H1 (cell line): ENCODE measurements around the gene RNASE12. TPM values are rescaled to one million over a fixed set of nuclear protein-coding genes. Genes with fewer than 3 reads are reported as not detected.

Experiments
- CBX8 ChIP-seq: fragments of 300-800, 300-1000 bp; sonication (generic); IDR thresholded peaks from 2 replicates; pipeline ENCODE4 v1.7.1; 2016; ENCODE audit warnings: low read depth, low read length, borderline replicate concordance
- E2F6 ChIP-seq: IDR thresholded peaks from 2 replicates; pipeline ENCODE4 v1.6.1; 2012; ENCODE audit warnings: inconsistent platforms
- EP300 ChIP-seq, 2 experiments: IDR thresholded peaks; 1 replicate in 1 of 2; 2 replicates in 1 of 2; pipeline ENCODE4 v1.6.1; 2011 to 2012; ENCODE audit warnings: low read depth in 2 of 2, low read length in 2 of 2, mild to moderate bottlenecking in 2 of 2, borderline replicate concordance in 1 of 2, inconsistent platforms in 1 of 2, moderate library complexity in 1 of 2
- FOSL1 ChIP-seq: IDR thresholded peaks from 2 replicates; pipeline ENCODE4 v1.6.1; 2011; ENCODE audit warnings: mild to moderate bottlenecking, low read depth, low read length, moderate library complexity; ENCODE audit not compliant: insufficient read depth
- PHF8 ChIP-seq: fragments of 200-600 bp; sonication (generic); conservative IDR thresholded peaks from 2 replicates; pipeline ENCODE4 v1.7.1; 2012; ENCODE audit warnings: low read depth, mild to moderate bottlenecking, inconsistent platforms, low read length, moderate library complexity
- RAD21 ChIP-seq, 2 experiments: IDR thresholded peaks in 1 of 2; conservative IDR thresholded peaks in 1 of 2; 2 replicates each; pipeline ENCODE4 v1.6.1; 2011; ENCODE audit warnings: low read depth in 2 of 2, low read length in 2 of 2, improper control_type of control experiment in 1 of 2, inconsistent platforms in 1 of 2, mild to moderate bottlenecking in 1 of 2, moderate library complexity in 1 of 2
- SIN3A ChIP-seq, 2 experiments: IDR thresholded peaks in 1 of 2; conservative IDR thresholded peaks in 1 of 2; 2 replicates each; pipeline ENCODE4 v1.6.1; 2011 to 2012; ENCODE audit warnings: low read length in 2 of 2, improper control_type of control experiment in 1 of 2, low read depth in 1 of 2, mild to moderate bottlenecking in 1 of 2
- polyA plus RNA-seq, 7 experiments: library from polyadenylated mRNA; depleted of rRNA in 3 of 7; stranded (reverse) in 5 of 7; unstranded in 2 of 7; fragments of >200 nt in 5 of 7; fragments of 200-250 nt in 2 of 7; gene quantifications; 1 replicate in 5 of 7; 2 replicates in 1 of 7; 4 replicates in 1 of 7; pipeline versions ENCODE4 v1.2.1 to v1.2.3, GENCODE V29; 2011 to 2013; ENCODE audit warnings: missing spikeins in 2 of 7, mixed read lengths in 2 of 7
- total RNA-seq: library from RNA; stranded (reverse); fragmentation: NEBNext Ultra II Directional; extraction: Animal tissue kit (Norgen Biotek cat#: 25700); gene quantifications from 2 replicates; pipeline ENCODE4 v1.2.1, GENCODE V29; 2021

Gene RNASE12
- total and polyA plus RNA-seq, 2 of the 8 experiments (the other 6 are each of a cell fraction or from before 2014, with no cell fraction given) = not detected

GRCh38 chr14:20626274-20626673 is 35.1 kb upstream of the RNASE12 start (continued):
- TF ChIP-seq PHF8 (0 out of 2 replicates have a peak, but pooled peaks have one; percentile 16), EP300 (IDR thresholded peaks at IDR 0.05; ENCODE audit: borderline replicate concordance in 1 of 2, low read depth in 2 of 2, low read length in 2 of 2) (no peak), FOSL1 (no peak), SIN3A (conservative IDR thresholded peaks at IDR 0.05 in 1 of 2, IDR thresholded peaks at IDR 0.05 in 1 of 2; ENCODE audit: low read depth in 1 of 2, low read length in 2 of 2) (0 out of 4 replicates have a peak, but pooled peaks of 1 of the 2 experiments have one; percentile 3), E2F6 (no peak), RAD21 (IDR thresholded peaks at IDR 0.05 in 1 of 2, conservative IDR thresholded peaks at IDR 0.05 in 1 of 2; ENCODE audit: low read depth in 2 of 2, low read length in 2 of 2) (no peak), CBX8 (no peak)
